ENCODE data around the gene NUDCD3. TPM values are rescaled to one million over a fixed set of nuclear protein-coding genes. Genes with fewer than 3 reads are reported as not detected.

The NUDCD3 gene
- total and polyA plus RNA-seq, 2 of the 8 experiments (the other 6 are each of a cell fraction or from before 2014, with no cell fraction given) = 35.2 to 93.7 TPM

- Histone ChIP-seq H3K56ac (replicated peaks; ENCODE audit: insufficient read length, low read depth, low read length) (no peak overlapping the region), H3K79me2 (ENCODE audit: control insufficient read depth in 1 of 2, insufficient read depth in 2 of 2, low read length in 2 of 2) (peaks cover 0 to 58% of the 10 kb centered on the region in 2 experiments; a peak in 2 of 4 replicates), H3K27me3 (replicated peaks in 1 of 4; ENCODE audit: control insufficient read depth in 3 of 4, extremely low read depth in 1 of 4, insufficient read depth in 3 of 4, low read length in 3 of 4) (no peaks in the 10 kb centered on the region), H4K20me1 (replicated peaks in 1 of 2; ENCODE audit: control insufficient read depth in 1 of 2, insufficient read depth in 2 of 2, low read length in 2 of 2) (peaks cover 8 to 13% of the 10 kb centered on the region in 2 experiments), H3K4me1 (replicated peaks in 1 of 4; ENCODE audit: control insufficient read depth in 3 of 4, insufficient read depth in 4 of 4, low read length in 3 of 4) (no peaks in the 10 kb centered on the region), H2BK15ac (ENCODE audit: low read length) (no peak overlapping the region), H3K18ac (ENCODE audit: extremely low read depth, low read length) (no peak overlapping the region), H4K8ac (ENCODE audit: extremely low read depth, insufficient read depth, low read length) (no peak overlapping the region), H3K27ac (ENCODE audit: low read depth, low read length) (no peak overlapping the region), H2AFZ (ENCODE audit: low read length) (no peak overlapping the region), H3K4me3 (ENCODE audit: extremely low read depth in 1 of 4, insufficient read depth in 2 of 4, low read depth in 3 of 4, low read length in 4 of 4) (no peak overlapping the region), H3K9me3 (ENCODE audit: insufficient read depth in 2 of 2, low read depth in 1 of 2, low read length in 1 of 2) (no peaks in the 10 kb centered on the region), H3K4ac (replicated peaks; ENCODE audit: insufficient read length, low read depth, low read length) (no peak overlapping the region), H4K91ac (replicated peaks; ENCODE audit: insufficient read length, low read length) (no peak overlapping the region), H2AK5ac (ENCODE audit: low read depth, low read length) (no peak overlapping the region), H3K36me3 (ENCODE audit: control insufficient read depth in 2 of 4, insufficient read depth in 4 of 4, low read length in 3 of 4) (peaks cover 3 to 32% (median 17%) of the 10 kb centered on the region in 4 experiments; a peak in 7 of 8 replicates), H3K79me1 (ENCODE audit: low read depth, low read length) (peaks cover 9% of the 10 kb centered on the region; the same call in 1 of the 2 replicates), H2BK20ac (ENCODE audit: low read length) (no peak overlapping the region), H3K23me2 (ENCODE audit: low read depth, low read length) (no peaks in the 10 kb centered on the region), H2BK12ac (ENCODE audit: low read depth, low read length) (no peak overlapping the region), H3K4me2 (ENCODE audit: insufficient read depth in 1 of 2, low read depth in 2 of 2, low read length in 2 of 2) (no peak overlapping the region), H3K14ac (ENCODE audit: insufficient read length) (no peak overlapping the region), H2BK120ac (replicated peaks; ENCODE audit: low read depth, low read length) (no peak overlapping the region), H3K9ac (replicated peaks in 1 of 4; ENCODE audit: extremely low read depth in 1 of 4, low read depth in 3 of 4, low read length in 3 of 4) (no peak overlapping the region), H2BK5ac (ENCODE audit: low read depth, low read length) (no peak overlapping the region), H3K23ac (ENCODE audit: insufficient read length) (no peak overlapping the region), H4K5ac (ENCODE audit: insufficient read length, low read depth, low read length) (no peak overlapping the region)
- no peak for FAIRE-seq
- WGBS, 2 experiments (ENCODE audit: extremely low coverage in 1 of 2, insufficient coverage in 1 of 2, insufficient read length in 1 of 2, insufficient replicate concordance in 2 of 2, low coverage in 1 of 2, low lambda C conversion rate in 2 of 2, missing lambda C conversion rate in 1 of 2) = 92% methylated on average over 3 of the region's 3 CpGs; no CpG with 5 or more reads in 1 of the 2 experiments
- DNase-seq (ENCODE audit: low read depth in 1 of 2, low spot score in 2 of 2) = no peak
- ChIA-PET POLR2A (ENCODE audit: partially characterized antibody) (no interaction called here), CTCF (ENCODE audit: partially characterized antibody) (interaction anchor here (1.4 kb wide), 1 partner anchor 10 kb away, joined by 3 read pairs; no protein-coding TSS in a partner anchor)
- TF ChIP-seq BRCA1 (IDR thresholded peaks at IDR 0.05; ENCODE audit: low read depth, low read length) = no peak
- no peak for TF ChIP-seq KDM5A (IDR thresholded peaks at IDR 0.05; ENCODE audit: low read length)
- TF ChIP-seq ATF2 (IDR thresholded peaks at IDR 0.05; ENCODE audit: low read length) = no peak
- no peak for TF ChIP-seq POLR2AphosphoS5 (IDR thresholded peaks at IDR 0.05; ENCODE audit: low read depth, low read length)
- no peak for TF ChIP-seq SP4 (IDR thresholded peaks at IDR 0.05; ENCODE audit: low read length)
- no peak for TF ChIP-seq BACH1 (IDR thresholded peaks at IDR 0.05; ENCODE audit: low read length)
- TF ChIP-seq JUND (IDR thresholded peaks at IDR 0.05; ENCODE audit: low read length) = no peak
- no peak for TF ChIP-seq TBP (IDR thresholded peaks at IDR 0.05; ENCODE audit: low read depth, low read length)
- no peak for TF ChIP-seq SUZ12 (IDR thresholded peaks at IDR 0.05; ENCODE audit: low read length)
- TF ChIP-seq RFX5 (IDR thresholded peaks at IDR 0.05; ENCODE audit: borderline replicate concordance, low read depth, low read length) = no peak
These were observed 18.6 kb downstream of the NUDCD3 start for GRCh38 chr7:44471850-44472249.

Measured in H1 (cell line).